Small intestine (tissue), 7 donors: Measurements from ENCODE around the gene KCNK5. TPM values are rescaled to one million over a fixed set of nuclear protein-coding genes. Genes with fewer than 3 reads are reported as not detected.

Experiments
- DNase-seq, 2 donors: peaks; one replicate each; pipeline versions ENCODE4 v3.0.0 to v3.0.0-alpha.2; 2013
- FAIRE-seq: peaks from 2 replicates; lab custom pipeline; 2012; peaks lifted over from hg19 to GRCh38; lab: Jason Lieb, UNC
- H3K27ac ChIP-seq, 3 donors: one replicate each; pipeline ENCODE4 v1.5.1; 2013; ENCODE audit warnings: low read length in 2 of 3, mild to moderate bottlenecking in 2 of 3, control low read depth in 1 of 3, inconsistent platforms in 1 of 3, low read depth in 1 of 3, moderate library complexity in 1 of 3
- H3K27me3 ChIP-seq, 3 donors: one replicate each; pipeline ENCODE4 v1.6.1; 2013; ENCODE audit warnings: low read length in 3 of 3, inconsistent platforms in 1 of 3; ENCODE audit not compliant: control insufficient read depth in 3 of 3, insufficient read depth in 3 of 3
- H3K36me3 ChIP-seq, 3 donors: one replicate each; pipeline ENCODE4 v1.6.1; 2013; ENCODE audit warnings: low read length in 3 of 3, inconsistent platforms in 1 of 3, low read depth in 1 of 3, mild to moderate bottlenecking in 1 of 3, moderate library complexity in 1 of 3; ENCODE audit not compliant: control insufficient read depth in 3 of 3, insufficient read depth in 2 of 3
- H3K4me1 ChIP-seq, 3 donors: one replicate each; pipeline ENCODE4 v1.6.1; 2013; ENCODE audit warnings: low read length in 2 of 3, inconsistent platforms in 1 of 3, low read depth in 1 of 3, mild to moderate bottlenecking in 1 of 3, moderate library complexity in 1 of 3; ENCODE audit not compliant: control insufficient read depth in 3 of 3, insufficient read depth in 2 of 3
- H3K4me3 ChIP-seq, 3 donors: one replicate each; pipeline ENCODE4 v1.5.1; 2013; ENCODE audit warnings: low read length in 3 of 3, control low read depth in 1 of 3, inconsistent platforms in 1 of 3, low read depth in 1 of 3, mild to moderate bottlenecking in 1 of 3, moderate library complexity in 1 of 3
- H3K9me3 ChIP-seq, 2 donors: one replicate each; pipeline ENCODE4 v1.6.1; 2013; ENCODE audit warnings: low read depth in 1 of 2, low read length in 1 of 2; ENCODE audit not compliant: control insufficient read depth in 2 of 2, insufficient read depth in 1 of 2
- WGBS, 3 donors: extraction: QIAGEN DNeasy Blood & Tissue Kit; methylation state at CpG; one replicate each; pipeline ENCODE4 v1.1.7; 2013; 5-methylcytosine and 5-hydroxymethylcytosine counted together
- polyA plus RNA-seq, 4 donors: library from polyadenylated mRNA; stranded (reverse) in 3 of 4; unstranded in 1 of 4; fragments of 200-250 nt in 3 of 4; fragments of 120-200 nt in 1 of 4; gene quantifications; one replicate each; pipeline versions ENCODE4 v1.2.1 to v1.2.3, GENCODE V29; 2013
- donor health status: healthy with polysubstance abuse.
- donor health status: control.
- donor health status: control.
- donor health status: Bipolar disorder and iron deficiency.
- donor health status: healthy.

KCNK5 gene
- polyA plus RNA-seq, 4 donors: 29.9 to 44.1 (median 41.3) TPM

- no peaks in the 10 kb centered on the region for H3K27me3 ChIP-seq
- no peak overlapping the region for H3K4me3 ChIP-seq
- 71 to 75% (median 75%) methylated on average over 5 of the region's 5 CpGs for WGBS, 3 donors
- peak overlapping the region in 2 of 3 donors; percentile 78 to 95 for H3K27ac ChIP-seq
- DNase-seq (no peak), FAIRE-seq (no peak)
- H3K4me1 ChIP-seq: peaks cover 0 to 90% (median 19%) of the 10 kb centered on the region in 3 donors
- peaks cover 0 to 91% (median 5%) of the 10 kb centered on the region in 3 donors for H3K36me3 ChIP-seq
- no peaks in the 10 kb centered on the region for H3K9me3 ChIP-seq
These were observed 18.8 kb downstream of the KCNK5 start for GRCh38 chr6:39210450-39210849.

- Histone ChIP-seq H3K27ac (peak overlapping the region; percentile 63 to 95 (median 78)), H3K4me1 (peaks cover 0 to 90% (median 20%) of the 10 kb centered on the region in 3 donors), H3K9me3 (no peaks in the 10 kb centered on the region), H3K4me3 (no peak overlapping the region), H3K27me3 (no peaks in the 10 kb centered on the region), H3K36me3 (peaks cover 0 to 91% (median 5%) of the 10 kb centered on the region in 3 donors)
- no peak for DNase-seq
- WGBS, 3 donors: 24 to 39% (median 30%) methylated on average over 6 of the region's 6 CpGs
- FAIRE-seq: no peak
These were observed 19.4 kb downstream of the KCNK5 start for GRCh38 chr6:39209911-39210310.

GRCh38 chr6:39209360-39209811, 19.9 kb downstream of the KCNK5 start:
- Histone ChIP-seq H3K27ac (peak overlapping the region; percentile 63 to 95 (median 78)), H3K4me3 (no peak overlapping the region), H3K36me3 (peaks cover 0 to 91% (median 5%) of the 10 kb centered on the region in 3 donors), H3K27me3 (no peaks in the 10 kb centered on the region), H3K9me3 (no peaks in the 10 kb centered on the region), H3K4me1 (peaks cover 0 to 90% (median 17%) of the 10 kb centered on the region in 3 donors)
- 14 to 35% (median 31%) methylated on average over 6 of the region's 6 CpGs for WGBS, 3 donors
- FAIRE-seq (no peak), DNase-seq (peak in 1 of 2 donors; percentile 65)

GRCh38 chr6:39208223-39208739, 21.0 kb downstream of the KCNK5 start:
- no peaks in the 10 kb centered on the region for H3K27me3 ChIP-seq
- peaks cover 0 to 92% (median 17%) of the 10 kb centered on the region in 3 donors for H3K4me1 ChIP-seq
- DNase-seq (no peak), FAIRE-seq (no peak)
- no peaks in the 10 kb centered on the region for H3K9me3 ChIP-seq
- H3K4me3 ChIP-seq: no peak overlapping the region
- H3K27ac ChIP-seq: peak overlapping the region; percentile 83 to 95 (median 87)
- 12 to 39% (median 27%) methylated on average over 6 of the region's 6 CpGs for WGBS, 3 donors
- peaks cover 0 to 86% (median 2%) of the 10 kb centered on the region in 3 donors for H3K36me3 ChIP-seq

- DNase-seq (peak; percentile 90 to 91), FAIRE-seq (no peak)
- 30 to 66% (median 33%) methylated on average over 8 of the region's 8 CpGs for WGBS, 3 donors
- Histone ChIP-seq H3K27me3 (no peaks in the 10 kb centered on the region), H3K4me3 (no peak overlapping the region), H3K27ac (peak overlapping the region; percentile 88 to 95 (median 90)), H3K9me3 (no peaks in the 10 kb centered on the region), H3K36me3 (peaks cover 0 to 89% (median 2%) of the 10 kb centered on the region in 3 donors), H3K4me1 (peaks cover 0 to 93% (median 23%) of the 10 kb centered on the region in 3 donors)
These were observed 21.7 kb downstream of the KCNK5 start for GRCh38 chr6:39207416-39208222.

- Histone ChIP-seq H3K4me1 (peaks cover 0 to 96% (median 31%) of the 10 kb centered on the region in 3 donors), H3K4me3 (no peak overlapping the region), H3K9me3 (no peaks in the 10 kb centered on the region), H3K36me3 (peaks cover 0 to 84% (median under 1%) of the 10 kb centered on the region in 3 donors), H3K27me3 (no peaks in the 10 kb centered on the region), H3K27ac (peak overlapping the region; percentile 88 to 95 (median 90))
- no peak for FAIRE-seq
- 44 to 62% (median 48%) methylated on average over 10 of the region's 10 CpGs for WGBS, 3 donors
- DNase-seq: peak; percentile 79 to 80
These were observed 23.0 kb downstream of the KCNK5 start for GRCh38 chr6:39206250-39206721.

- no peaks in the 10 kb centered on the region for H3K9me3 ChIP-seq
- FAIRE-seq (no peak), DNase-seq (peak in 1 of 2 donors; percentile 58)
- H3K27ac ChIP-seq: peak overlapping the region; percentile 88 to 95 (median 90)
- no peaks in the 10 kb centered on the region for H3K27me3 ChIP-seq
- no peak overlapping the region for H3K4me3 ChIP-seq
- 37 to 70% (median 53%) methylated on average over 8 of the region's 8 CpGs for WGBS, 3 donors
- H3K36me3 ChIP-seq: peaks cover 0 to 79% (median 2%) of the 10 kb centered on the region in 3 donors
- peaks cover 4 to 96% (median 42%) of the 10 kb centered on the region in 3 donors for H3K4me1 ChIP-seq
These were observed 24.5 kb downstream of the KCNK5 start for GRCh38 chr6:39204646-39205244.

- WGBS, 3 donors: 22 to 65% (median 34%) methylated on average over 4 of the region's 4 CpGs
- FAIRE-seq: no peak
- DNase-seq: no peak
- H3K4me3 ChIP-seq: no peak overlapping the region
- peaks cover 0 to 79% (median 2%) of the 10 kb centered on the region in 3 donors for H3K36me3 ChIP-seq
- no peaks in the 10 kb centered on the region for H3K27me3 ChIP-seq
- H3K27ac ChIP-seq: peak overlapping the region; percentile 88 to 95 (median 90)
- H3K4me1 ChIP-seq: peaks cover 8 to 96% (median 39%) of the 10 kb centered on the region in 3 donors
- no peaks in the 10 kb centered on the region for H3K9me3 ChIP-seq
These were observed 25.1 kb downstream of the KCNK5 start for GRCh38 chr6:39204160-39204495.
